Activated CD4-positive, alpha-beta T cell treated with anti-CD3 and anti-CD28 coated beads, Interleukin-2, amount 50 U/mL, for 4 hours (primary cell): ENCODE data around the gene C17orf58.
"Not testable (repeated sequence)": the region's sequence is repeated elsewhere in the genome, so short reads cannot be mapped to it uniquely, and the experiment has no call there.

Experiments
- DNase-seq, 2 experiments: peaks; one replicate each; pipeline ENCODE4 v3.0.0-alpha.2; 2020

Gene C17orf58

DNA sequence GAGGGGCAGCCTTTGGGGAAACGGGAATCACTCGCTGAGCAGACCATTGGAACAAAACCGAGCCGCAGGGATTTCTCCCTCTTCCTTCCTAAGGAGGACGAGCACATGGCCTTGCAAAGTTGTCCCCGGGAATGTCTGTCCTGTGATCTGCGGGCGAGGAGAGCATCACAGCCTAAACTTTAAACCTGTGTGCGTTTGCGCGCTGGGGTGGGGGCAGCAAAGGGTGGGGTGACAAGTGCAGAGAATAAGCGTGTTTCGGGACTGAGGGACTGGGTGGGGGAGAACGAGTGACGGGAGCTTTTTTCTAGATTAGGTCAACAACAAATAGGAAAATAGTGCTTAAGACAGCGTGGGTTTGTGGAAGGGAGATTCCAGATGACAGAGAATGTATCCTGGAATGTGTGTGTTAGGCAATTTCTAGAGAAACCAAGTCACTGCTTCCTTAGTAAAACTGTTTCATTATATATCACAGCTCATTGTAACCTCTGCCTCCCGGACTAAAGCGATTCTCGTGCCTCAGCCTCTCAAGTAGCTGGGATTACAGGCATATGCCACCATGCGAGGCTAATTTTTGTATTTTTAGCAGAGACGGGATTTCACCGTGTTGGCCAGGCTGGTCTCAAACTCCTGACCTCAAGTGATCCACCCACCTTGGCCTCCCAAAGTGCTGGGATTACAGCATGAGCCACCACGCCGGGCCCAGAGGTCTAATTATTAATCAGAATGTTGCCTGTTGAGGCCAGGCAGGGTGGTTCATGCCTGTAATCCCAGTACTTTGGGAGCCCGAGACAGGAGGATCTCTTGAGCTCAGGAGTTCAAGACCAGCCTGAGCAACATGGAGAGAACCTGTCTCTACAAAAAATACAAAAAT lies at the start of gene C17orf58:
TSS of gene C17orf58 (minus strand) at position 169 of the 871 bp plus-strand sequence. CDS start 271 bp downstream, outside the sequence.
- not testable (repeated sequence) for DNase-seq

DNA sequence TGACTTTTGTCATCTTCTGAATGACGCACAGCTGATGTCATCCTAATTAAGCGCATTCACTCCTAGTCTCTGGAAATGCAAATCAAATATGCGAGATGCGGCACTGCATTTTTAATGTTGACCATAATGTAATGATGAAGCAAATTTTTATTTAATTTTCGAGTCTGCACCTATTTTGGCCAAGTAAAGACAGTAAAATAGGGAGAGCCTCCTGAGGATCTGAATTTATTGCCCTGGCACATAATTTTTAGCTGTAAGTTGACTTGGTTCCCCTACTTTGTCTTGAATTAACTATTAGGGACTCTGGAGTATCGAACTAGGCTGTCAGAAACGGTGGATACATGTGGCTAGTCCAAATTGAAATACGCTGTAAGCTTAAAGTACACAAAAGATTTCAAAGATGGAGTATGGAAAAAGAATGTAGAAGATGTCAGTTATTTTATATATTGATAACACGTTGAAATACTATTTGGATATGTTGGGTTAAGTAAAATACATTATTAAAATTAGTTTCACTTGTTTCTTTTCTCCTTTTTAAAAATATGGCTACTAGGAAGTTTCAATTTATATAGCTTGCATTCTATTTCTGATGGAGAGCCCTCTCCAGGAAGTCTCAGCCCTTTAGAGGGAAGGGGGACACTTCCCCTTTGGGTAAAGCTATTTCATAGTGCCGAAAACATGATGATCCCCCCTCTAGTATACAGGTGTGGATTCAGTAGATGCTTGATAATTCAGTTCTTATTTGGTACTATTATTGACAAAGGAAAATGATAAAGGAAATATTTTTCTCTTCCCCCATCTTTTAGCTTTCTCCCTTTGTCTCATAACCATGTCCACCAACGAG lies 40.3 kb upstream of the C17orf58 start:
- DNase-seq: no peak

- peak; percentile 85 to 88 for DNase-seq
These were observed 39.4 kb upstream of the C17orf58 start, which contains the start of gene KPNA2 for GRCh38 chr17:68035523-68036303. Gene KPNA2, plus strand, starts transcription at chr17:68035735. Its CDS starts 1,398 bp downstream, at chr17:68037133.

DNA sequence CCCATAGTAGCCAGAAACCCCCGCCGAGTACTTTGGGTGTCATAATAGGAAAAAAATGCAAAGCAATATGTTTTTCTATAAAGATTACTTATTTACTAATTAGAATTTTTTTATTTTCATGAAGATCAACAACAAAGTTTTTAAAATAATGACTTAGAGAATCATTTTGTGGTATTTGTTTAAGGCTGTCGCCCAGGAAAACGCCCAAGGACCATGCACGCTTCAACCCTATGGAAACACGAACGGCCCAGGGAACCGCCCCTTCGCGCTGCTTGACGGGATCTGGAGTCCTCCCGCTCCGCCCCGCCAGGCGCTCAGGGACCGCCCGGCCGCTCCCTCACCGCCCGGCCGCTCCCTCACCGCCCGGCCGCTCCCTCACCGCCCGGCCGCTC lies 38.9 kb upstream of the C17orf58 start:
- peak; percentile 84 to 86 for DNase-seq

DNA sequence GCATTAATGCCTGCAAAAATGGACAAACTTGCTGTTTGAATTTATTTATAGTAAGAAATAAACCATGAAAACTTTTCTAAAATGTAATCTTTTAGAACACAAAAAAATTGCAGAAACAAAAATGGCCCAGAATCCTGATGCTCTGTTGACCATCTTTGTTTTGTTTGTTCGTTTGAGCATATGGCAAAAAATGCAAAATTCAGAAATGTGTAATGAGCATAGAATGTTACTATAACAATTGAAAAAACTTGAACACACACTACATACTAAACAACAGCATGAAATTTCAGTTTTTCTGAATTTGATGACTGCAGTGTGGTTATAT lies 38.1 kb upstream of the C17orf58 start:
- no peak for DNase-seq

DNA sequence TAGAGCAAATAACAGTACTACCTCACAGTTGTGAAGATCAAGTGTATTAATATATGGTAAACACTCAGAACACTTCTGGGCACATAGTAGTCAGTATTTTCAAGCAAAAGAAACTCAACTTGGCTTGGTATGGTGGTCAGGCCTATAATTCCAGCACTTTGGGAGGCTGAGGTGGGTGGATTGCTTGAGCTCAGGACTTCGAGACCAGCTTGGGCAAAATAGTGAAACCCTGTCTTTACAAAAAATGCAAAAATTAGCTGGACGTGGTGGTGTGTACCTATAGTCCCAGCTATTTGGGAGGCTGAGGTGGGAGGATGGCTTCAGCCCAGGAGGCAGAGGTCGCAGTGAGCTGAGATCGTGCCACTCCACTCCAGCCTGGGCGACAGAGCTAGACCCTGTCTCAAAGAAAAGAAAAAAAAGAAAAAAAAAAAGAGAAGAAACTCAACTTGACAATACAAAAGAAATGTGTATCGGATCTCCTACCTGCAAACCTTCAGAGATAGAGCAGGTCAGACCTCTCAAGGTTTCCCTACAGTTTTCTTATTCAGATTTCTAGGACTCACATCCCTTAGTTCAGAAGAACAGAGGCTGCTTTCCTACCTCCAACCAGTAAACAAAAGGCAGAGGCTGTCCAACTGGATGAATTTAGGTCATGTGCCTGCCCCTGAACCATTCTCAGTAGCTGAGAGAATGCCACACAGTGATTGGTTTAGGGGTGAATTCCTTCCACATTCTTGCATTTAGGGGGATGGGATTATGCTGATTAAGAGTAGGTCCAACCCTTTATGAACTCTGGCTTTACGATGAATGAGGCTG lies 37.6 kb upstream of the C17orf58 start:
- DNase-seq: no peak

DNA sequence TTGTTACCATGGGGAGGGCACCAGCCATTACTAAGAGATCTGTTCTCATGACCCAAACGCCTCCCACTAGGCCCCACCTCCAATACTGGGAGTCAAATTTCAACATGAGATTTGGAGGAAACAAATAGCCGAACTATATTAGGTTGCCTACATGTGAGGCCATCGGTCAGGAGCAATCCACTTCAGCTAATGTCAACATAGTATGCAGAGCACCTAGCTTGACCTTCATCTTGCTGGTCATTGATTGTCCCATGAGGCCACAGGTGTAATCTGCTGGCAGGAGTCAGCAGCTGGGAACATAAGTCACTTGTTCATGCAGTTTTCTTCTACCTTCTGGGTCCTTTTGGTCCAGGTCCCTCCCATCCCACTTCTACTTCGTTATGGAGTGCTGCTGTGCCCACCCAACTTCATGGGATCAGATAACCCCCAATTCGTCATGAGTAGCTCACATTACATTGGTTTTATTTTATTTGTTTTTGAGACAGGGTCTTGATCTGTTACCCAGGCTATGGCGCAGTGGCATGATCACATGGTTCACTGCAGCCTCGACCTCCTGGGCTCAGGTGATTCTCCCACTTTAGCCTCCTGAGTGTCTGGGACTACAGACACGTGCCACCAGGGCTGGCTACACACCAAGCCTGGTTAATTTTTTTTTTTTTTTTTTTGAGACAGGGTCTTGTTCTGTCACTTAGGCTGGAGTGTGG lies 33.4 kb upstream of the C17orf58 start:
- DNase-seq: no peak

GRCh38 chr17:68022547-68022946 lies 26.3 kb upstream of the C17orf58 start:
- DNase-seq: not testable (repeated sequence)

DNA sequence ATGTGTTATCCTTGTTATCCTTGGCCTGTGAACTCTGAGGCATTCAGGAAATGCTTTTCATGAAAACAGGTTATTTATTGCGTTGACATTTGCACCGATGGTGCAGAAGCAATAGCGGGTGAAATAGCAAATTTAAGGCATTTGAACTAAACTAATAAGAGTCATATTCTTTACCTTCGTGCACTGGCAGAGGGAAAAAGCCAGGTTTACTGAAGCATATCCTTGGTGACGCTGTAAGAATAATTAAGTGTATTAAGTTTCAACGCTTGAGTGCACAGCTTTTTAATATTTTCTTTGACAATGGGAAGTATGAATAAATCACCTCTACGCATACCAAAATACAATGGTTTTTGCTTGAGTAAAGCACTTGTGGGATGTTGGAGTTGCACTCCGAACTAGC lies 25.7 kb upstream of the C17orf58 start:
- DNase-seq: no peak

- DNase-seq: not testable (repeated sequence)
These were observed 24.5 kb upstream of the C17orf58 start for GRCh38 chr17:68020791-68021190.

GRCh38 chr17:68020409-68020756 lies 24.1 kb upstream of the C17orf58 start:
- DNase-seq: no peak

GRCh38 chr17:68019675-68020408 lies 23.6 kb upstream of the C17orf58 start:
- peak; percentile 96 to 98 for DNase-seq

DNA sequence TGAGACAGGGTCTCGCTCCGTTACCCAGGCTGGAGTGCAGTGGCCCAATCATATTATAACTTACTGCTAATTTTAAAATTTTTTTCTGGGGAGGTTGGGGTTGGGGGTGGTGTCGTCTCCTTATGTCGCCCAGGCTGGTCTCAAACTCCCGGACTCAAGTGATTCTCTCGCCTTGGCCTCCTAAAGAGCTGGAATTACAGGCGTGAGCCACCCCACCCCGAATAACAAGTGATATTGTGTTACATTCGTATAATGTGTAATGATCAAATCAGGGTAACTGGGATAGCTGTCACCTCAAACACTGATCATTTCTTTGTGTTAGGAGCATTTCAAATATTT lies 23.0 kb upstream of the C17orf58 start:
- no peak for DNase-seq

- not testable (repeated sequence) for DNase-seq
These were observed 22.2 kb upstream of the C17orf58 start for GRCh38 chr17:68018493-68018892.

GRCh38 chr17:68016838-68017237 lies 20.6 kb upstream of the C17orf58 start:
- DNase-seq: no peak

DNA sequence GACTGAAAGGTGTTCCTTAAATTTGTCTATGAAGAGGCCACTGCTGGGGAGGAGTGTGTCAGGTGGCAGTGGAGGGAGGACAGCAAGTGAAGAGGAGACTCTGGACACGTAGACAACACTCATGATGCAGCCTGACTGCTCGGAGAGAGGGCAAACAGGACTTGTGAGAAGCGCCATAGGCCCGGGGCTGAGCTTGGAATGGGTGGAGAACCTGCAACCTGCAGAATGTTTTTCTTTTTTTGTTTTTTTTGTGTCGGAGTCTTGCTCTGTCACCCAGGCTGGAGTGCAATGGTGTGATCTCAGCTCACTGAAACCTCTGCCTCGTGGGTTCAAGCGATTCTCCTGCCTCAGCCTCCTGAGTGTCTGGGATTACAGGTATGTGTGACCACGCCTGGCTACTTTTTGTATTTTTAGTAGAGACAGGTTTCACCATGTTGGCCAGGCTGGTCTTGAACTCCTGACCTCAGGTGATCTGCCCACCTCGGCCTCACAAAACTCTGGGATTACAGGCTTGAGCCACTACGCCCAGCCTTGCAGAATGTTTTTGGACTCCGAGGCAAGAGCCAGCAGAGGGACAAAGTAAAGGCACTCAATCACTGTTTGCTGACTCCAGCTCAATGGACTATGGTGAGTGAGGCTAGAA lies 18.9 kb upstream of the C17orf58 start:
- DNase-seq: no peak

GRCh38 chr17:68013385-68013784 lies 17.1 kb upstream of the C17orf58 start:
- DNase-seq: no peak

DNA sequence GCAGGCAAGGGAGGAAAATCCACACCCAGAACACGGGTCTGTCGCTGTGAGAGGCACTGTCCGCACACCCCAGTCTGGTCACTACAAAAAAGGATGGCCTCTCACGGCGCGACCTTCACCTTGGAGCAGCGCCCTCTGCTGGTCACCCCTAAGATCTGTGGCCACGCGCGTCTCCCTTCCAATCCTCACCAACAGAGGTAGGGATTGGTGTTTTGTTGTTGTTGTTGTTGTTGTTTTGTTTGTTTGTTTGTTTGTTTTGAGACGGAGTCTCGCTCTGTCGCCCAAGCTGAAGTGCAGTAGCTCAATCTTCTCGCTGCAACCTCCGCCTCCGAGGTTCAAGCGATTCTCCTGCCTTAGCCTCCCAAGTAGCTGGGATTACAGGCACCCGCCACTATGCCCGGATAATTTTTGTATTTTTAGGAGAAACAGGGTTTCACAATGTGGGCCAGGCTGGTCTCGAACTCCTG lies 15.0 kb upstream of the C17orf58 start:
- peak; percentile 40 to 47 for DNase-seq

DNA sequence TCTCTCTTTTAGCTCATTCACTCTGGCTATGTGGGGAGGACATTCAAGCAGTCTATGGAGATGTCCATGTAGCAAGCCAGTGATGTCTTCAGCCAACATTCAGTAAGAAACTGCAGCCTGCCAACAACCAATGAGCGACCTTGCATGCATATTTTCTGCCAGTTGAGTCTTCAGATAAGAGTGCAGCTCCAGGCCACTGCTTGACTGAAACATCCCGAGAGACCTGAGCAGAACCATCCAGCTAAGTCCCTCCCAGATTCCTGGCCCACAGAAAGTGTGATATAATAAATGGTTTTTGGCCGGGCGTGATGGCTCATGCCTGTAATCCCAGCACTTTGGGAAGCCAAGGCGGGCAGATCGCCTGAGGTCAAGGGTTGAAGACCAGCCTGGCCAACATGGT lies 10.5 kb upstream of the C17orf58 start:
- DNase-seq: no peak

- no peak for DNase-seq
These were observed 7.9 kb upstream of the C17orf58 start for GRCh38 chr17:68004201-68004600.
